GM21447 (cell line): Measurements from ENCODE around the gene AQR.
A peak's percentile ranks its signal among the peaks of the same experiment; 100 is the strongest.
"Not testable (repeated sequence)": the region's sequence is repeated elsewhere in the genome, so short reads cannot be mapped to it uniquely, and the experiment has no call there.

Experiments
- ATAC-seq: cut with Tn5 transposase; IDR thresholded peaks from one replicate; pipeline ENCODE4 v1.9.1; 2021; ENCODE audit not compliant: unreplicated experiment

Gene AQR

GRCh38 chr15:34969340-34970097, at the start of gene AQR:
Gene AQR (minus strand): TSS chr15:34969742. CDS start chr15:34969613, 129 bp downstream.
- ATAC-seq, result peak; percentile 97

GRCh38 chr15:35014241-35014640, 44.7 kb upstream of the AQR start:
- ATAC-seq, result no peak

GRCh38 chr15:35013370-35013769, 43.8 kb upstream of the AQR start:
- ATAC-seq, result no peak

- ATAC-seq, result no peak
Measured at GRCh38 chr15:35007397-35007796, 37.9 kb upstream of the AQR start.

- no peak for ATAC-seq
Measured at GRCh38 chr15:35005933-35006332, 36.4 kb upstream of the AQR start.

- no peak for ATAC-seq
Measured at GRCh38 chr15:35003928-35004327, 34.4 kb upstream of the AQR start.

- ATAC-seq, result no peak
Measured at GRCh38 chr15:35000511-35000910, 31.0 kb upstream of the AQR start.

- no peak for ATAC-seq
Measured at GRCh38 chr15:34999906-35000305, 30.4 kb upstream of the AQR start.

- ATAC-seq, result no peak
Measured at GRCh38 chr15:34994925-34995324, 25.4 kb upstream of the AQR start.

GRCh38 chr15:34993877-34994276, 24.3 kb upstream of the AQR start:
- peak; percentile 89 for ATAC-seq

GRCh38 chr15:34993412-34993811, 23.9 kb upstream of the AQR start:
- peak; percentile 39 for ATAC-seq

- peak; percentile 65 for ATAC-seq
Measured at GRCh38 chr15:34988027-34988902, 18.7 kb upstream of the AQR start, which contains the start of gene ZNF770. Gene ZNF770 (minus strand): TSS chr15:34988287. CDS start chr15:34983434, 4,853 bp downstream.

- ATAC-seq, result no peak
Measured at GRCh38 chr15:34987609-34988026, 18.1 kb upstream of the AQR start.

- no peak for ATAC-seq
Measured at GRCh38 chr15:34986771-34987480, 17.4 kb upstream of the AQR start.

- ATAC-seq, result no peak
Measured at GRCh38 chr15:34986326-34986725, 16.8 kb upstream of the AQR start.

GRCh38 chr15:34984889-34985630, 15.5 kb upstream of the AQR start:
- no peak for ATAC-seq

- no peak for ATAC-seq
Measured at GRCh38 chr15:34976743-34977142, 7.2 kb upstream of the AQR start.

- ATAC-seq, result no peak
Measured at GRCh38 chr15:34976073-34976472, 6.5 kb upstream of the AQR start.

GRCh38 chr15:34973512-34973911, 4.0 kb upstream of the AQR start:
- ATAC-seq, result no peak

- not testable (repeated sequence) for ATAC-seq
Measured at GRCh38 chr15:34970098-34970643, 629 bp upstream of the AQR start.
